GM18873 (cell line): Measurements from ENCODE around the gene TBX1.

Experiments
- ATAC-seq: cut with Tn5 transposase; IDR thresholded peaks from one replicate; pipeline ENCODE4 v1.9.1; 2021; ENCODE audit warnings: mild to moderate bottlenecking, moderate library complexity, moderate number of reproducible peaks; ENCODE audit not compliant: unreplicated experiment, low FRiP score

The TBX1 gene

DNA sequence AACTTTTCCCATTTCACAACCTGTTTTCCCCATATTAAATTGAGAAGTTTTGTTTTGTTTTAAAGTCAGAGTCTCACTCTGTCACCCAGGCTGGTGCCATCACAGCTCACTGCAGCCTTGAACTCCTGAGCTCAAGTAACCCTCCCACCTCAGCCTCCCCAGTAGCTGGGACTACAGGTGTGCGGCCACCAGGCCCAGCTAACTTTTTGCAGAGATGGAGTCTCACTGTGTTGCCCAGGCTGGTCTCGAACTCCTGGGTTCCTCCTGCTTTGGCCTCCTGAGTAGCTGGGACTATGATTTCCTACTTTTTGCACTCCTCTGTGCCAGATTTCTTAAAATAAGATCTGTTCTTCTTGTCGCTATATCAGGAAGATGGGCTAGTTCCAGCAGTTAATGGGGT, 49.2 kb downstream of the TBX1 start:
- no peak for ATAC-seq

DNA sequence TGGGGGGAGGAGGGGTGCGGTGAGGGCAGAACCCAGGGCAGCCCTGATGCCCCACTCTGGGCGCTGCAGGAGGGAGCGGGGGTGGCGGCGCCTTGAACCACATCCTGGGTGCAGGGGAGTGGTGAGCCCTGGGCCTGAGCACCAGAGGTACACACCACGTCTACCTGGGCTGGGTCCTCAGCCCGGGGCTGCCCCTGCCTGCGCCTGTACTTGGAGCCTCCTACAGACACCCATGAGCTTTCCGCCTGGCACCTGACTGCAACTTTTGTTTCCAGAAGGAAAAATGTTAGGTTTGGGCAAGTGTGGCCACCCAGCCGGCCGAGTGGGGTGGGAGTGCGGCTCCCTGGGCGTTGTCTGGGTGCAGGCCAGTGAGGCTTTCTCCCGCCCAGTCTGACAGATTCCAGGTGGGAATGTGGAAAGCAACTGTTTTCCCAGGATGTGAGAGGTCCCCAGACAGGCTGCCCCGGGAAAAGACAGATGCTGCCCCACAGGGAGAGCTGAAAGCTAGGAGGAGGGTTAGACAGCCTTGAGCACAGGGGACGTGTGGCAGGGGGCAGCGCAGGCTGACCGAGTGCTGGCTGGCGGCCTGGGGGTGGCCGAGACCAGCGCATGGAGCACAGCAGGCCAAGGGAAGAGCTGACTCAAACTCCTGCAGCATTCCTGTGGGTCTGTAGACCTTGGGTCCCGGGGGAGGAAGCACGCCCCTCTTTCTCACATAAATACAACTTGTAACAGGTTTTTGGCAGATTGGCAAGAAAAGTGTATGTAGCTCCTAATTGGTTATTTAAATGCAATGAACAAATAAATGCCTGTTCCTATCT, 50.0 kb downstream of the TBX1 start:
- ATAC-seq, result no peak

DNA sequence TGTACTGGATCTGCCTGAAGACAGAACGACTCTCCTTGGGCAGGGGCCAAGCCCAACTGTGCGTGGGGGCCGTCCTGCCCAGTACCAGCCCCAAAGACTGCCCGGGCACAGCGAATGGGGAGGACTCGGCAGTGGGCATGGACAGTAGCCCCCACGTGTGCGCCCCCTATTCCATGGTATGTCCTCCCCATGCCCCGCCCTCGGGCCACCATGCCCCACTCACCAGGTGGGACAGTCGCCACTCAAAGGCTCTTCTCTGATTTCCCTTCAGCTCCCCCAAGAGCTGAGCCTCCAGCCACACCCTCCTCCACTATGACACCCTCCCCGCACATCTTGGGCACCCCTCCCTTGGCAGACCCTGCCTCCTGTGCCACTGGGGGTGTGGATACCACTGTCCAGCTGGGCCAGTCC, 50.6 kb downstream of the TBX1 start:
- no peak for ATAC-seq

DNA sequence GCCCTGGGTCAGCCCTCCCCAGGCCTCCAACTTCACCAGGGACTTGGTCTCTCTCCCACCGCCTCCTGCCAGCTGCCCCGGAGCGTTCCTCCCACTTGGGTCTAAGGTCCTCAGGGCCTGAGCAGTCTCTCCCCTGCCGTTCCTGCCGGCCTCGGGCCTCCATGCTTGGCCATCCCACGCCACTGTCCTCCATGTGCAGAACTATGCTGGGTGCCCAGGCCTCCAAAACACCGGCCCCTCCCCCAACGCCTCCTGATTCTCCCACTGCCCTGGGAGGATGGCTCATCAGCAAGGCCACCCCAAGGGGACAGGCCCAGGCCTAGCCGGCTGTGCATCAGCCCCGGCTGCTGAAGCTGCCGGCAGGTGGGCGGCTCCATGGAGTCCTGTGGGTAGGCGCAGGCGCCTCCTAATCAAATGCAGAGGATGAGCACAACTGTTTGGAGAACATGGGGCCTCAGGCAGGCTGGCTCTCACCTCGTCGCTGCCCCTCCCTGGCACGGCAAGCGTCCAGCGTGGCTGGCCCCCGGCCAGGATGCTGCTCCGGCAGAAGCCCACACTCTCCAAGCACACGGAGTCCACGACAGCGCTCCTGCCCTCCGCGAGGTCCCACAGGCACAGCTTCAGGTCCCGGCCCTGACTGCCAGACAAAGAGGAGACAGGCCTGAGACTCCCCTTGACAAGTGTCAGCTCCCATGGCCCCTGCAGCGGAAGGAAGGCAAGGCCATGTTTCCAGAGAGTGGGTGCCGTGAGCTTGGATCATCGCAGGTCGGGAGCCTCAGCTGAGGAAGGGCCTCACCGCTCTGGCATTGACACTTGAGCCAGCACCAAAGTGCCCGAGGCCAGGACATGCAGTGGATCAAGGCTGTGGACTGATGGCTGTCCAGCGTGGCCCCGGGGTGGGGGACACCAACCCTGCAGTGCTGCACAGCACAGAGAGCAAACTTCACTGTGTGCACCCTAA, 51.5 kb downstream of the TBX1 start:
- ATAC-seq, result no peak

DNA sequence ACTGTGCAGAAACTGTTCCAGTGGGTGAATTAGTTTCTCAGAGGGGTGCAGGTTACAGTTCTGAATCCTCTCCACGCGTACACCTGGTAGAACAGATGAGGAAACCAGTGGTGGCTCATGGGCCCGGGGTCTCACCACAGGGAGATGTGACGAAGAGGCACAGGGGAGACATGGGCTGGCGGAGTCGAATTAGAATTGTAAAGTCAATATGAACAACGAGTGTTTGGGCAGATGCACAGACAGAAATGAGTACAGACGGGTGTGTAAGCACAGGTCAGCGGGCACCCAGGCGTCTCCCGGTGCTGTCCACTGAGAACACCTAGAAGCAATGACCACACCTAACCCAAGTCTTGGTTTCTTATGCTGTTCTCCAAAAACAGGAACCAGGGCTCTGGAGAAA, 52.3 kb downstream of the TBX1 start:
- ATAC-seq, result no peak

DNA sequence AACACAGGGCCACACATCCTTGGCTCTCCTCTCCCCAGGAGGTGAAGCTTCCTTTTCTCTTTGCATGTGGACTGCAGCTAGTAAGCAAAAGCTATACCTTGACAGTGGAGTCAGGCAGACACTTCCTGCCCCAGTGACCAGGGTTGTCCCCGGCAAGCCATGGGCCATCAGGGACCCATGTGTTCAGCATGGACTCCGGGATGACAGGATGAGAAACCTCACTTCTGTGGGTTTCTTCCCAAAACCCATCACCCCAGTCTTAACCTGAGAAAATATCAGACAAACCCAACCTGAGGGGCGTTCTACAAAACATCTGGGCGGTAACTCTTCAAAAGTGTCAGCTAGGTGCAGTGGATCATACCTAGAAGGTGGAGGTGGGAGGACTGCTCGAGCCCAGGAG, 53.9 kb downstream of the TBX1 start:
- no peak for ATAC-seq

DNA sequence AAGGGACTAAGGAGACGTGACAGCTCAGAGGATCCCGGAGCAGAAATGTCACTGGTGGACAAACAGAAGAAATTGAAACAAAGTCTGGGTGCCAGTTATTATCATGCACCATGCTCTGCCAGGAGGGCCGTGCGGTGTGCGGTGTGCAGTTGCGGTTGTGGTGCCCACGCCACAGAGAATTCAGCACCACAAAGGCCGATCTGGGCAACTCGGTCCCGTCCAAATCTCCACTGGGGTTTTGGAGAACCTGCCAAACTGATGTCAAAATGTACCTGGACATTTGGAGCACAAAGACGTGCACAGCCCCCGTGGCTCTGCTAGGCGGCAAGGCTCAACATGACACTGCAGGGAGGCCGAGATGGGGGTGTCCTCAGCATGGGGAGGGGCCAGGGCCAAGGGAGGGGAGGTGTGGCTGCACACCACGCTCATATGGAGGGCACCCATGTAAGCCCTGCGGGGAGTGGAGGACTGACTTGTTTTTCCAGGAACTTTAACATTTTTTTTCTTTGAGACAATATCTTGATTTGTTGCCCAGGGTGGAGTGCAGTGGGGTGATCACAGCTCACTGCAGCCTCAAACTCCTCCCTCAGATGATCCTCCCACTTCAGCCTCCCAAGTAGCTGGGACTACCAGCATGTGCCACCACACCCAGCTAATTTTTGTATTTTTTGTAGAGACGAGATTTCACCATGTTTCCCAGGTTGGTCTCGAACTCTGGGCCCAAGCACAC, 54.7 kb downstream of the TBX1 start:
- ATAC-seq, result no peak

DNA sequence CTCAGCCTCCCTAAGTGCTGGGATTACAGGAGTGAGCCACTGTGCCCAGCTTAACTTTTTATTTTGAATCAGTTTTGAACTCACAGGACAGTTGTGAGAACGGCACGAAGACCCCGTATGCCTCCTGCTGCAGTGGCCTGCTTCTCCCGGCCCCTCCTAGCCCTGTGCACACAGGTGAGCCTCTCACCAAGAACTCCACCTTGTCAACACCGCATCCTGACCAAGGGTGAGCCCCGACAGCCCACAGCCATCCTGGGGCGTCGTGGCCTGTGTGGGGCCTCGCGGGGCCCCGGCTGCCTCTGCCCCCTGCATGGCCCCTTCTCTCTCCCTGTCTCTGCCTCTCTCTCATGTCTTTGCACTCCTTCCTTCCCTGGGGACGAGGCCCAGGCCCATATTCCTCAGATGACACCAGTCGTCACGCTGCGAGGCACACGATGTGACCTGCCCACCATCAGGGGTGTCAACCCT, 55.3 kb downstream of the TBX1 start:
- ATAC-seq, result no peak

DNA sequence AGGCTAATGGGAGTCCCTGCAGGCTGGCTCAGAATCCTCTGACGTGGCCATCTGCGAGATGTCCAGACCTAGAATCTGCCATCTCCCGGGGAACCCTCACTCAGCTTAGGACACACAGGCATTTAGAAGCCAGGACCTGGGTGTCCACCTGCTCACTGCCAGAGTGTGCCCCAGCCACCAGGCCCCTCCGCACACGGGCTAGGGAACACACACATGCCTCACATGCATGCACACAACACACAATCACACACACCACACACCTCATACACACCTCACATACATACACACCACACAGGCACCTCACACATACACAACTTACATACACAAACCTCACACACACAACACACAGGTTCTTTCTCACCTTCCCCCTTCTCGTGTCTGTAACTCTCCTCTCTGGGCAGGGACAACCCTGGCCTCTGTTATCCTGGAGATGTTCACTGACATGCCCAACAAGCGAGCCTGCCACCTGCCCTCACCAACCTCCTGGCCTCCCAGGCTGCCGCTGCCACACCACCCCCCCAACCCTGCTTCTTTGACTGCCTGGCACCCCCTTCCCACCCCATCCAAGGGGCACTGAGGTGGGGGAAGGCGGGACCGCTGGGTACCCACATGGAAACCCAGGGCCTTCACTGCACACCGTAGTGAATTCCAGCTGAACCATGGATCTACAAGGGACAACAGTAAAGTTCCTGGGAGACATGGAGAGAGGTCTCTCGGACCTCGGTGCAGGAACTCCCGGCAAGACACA, 56.0 kb downstream of the TBX1 start:
- no peak for ATAC-seq
